Measurements from ENCODE around the gene RSPH10B. TPM values are rescaled to one million over a fixed set of nuclear protein-coding genes. Genes with fewer than 3 reads are reported as not detected.
"Not testable (repeated sequence)": the region's sequence is repeated elsewhere in the genome, so short reads cannot be mapped to it uniquely, and the experiment has no call there.

Gene RSPH10B
- total and polyA plus RNA-seq, 2 experiments from 2014 or later = 1.3 TPM; not detected in 1

DNA sequence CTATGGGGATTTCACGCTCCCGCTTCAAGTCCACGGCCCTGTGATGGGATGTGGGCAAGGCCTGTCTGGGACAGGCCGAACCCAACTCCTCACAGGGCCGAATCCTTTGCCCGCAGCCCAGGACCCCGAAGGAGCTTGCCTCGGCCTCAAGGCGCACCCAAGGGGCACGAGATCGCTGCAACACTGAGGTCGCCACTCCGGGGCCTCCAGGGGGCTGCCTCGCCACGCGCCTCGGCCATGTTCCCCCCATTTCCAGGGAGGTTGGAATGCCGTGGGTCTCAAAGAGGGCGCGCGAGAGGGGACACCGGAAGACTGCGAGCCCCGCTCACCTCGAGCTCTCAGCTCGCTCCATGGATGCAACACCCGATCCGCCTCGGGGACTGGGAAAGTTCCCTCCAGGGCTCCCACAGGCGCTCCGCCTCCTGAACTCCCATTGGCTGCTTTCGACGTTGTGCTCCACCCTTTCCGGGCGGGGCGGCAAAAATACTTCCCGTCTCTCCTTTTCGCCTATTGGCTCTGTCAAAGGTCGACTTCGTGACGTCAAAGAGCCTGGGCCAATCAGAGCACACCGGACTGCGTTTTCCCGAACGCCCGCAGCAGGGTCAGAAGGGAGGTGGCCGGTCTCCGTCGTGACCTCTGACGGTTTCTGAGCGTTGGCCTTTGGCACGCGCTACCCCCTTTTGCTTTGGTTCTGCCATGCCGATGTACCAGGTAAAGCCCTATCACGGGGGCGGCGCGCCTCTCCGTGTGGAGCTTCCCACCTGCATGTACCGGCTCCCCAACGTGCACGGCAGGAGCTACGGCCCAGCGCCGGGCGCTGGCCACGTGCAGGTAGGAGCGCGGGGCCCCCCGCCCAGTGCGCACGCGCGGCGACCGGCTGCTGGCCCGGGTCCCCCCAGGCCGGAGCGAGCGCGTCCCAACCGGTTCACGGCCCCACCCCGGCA is 38.5 kb upstream of the RSPH10B start, which contains the start of the genes AIMP2 and PMS2:
Gene AIMP2 (plus strand): TSS at position 605 of the 944 bp plus-strand sequence. CDS start 92 bp downstream, at position 697.
Gene PMS2 (minus strand): TSS at position 382 of the 944 bp plus-strand sequence. CDS start 30 bp downstream, at position 352.
- peak; percentile 99 for DNase-seq (ENCODE audit: low read depth in 1 of 2, low spot score in 1 of 2)
- H3K27me3 ChIP-seq = no peaks in the 10 kb centered on the region
- H3K27ac ChIP-seq = peak within 1 kb of the TSS; percentile 95
- H3K36me3 ChIP-seq = no peaks in the 10 kb centered on the region
- no peaks in the 10 kb centered on the region for H3K9me3 ChIP-seq (ENCODE audit: low read depth)
- H3K4me1 ChIP-seq (ENCODE audit: low read depth) = peaks cover 9% of the 10 kb centered on the region
- H3K4me3 ChIP-seq = peak within 1 kb of the TSS; percentile 63
- TF ChIP-seq, protein P1, sequence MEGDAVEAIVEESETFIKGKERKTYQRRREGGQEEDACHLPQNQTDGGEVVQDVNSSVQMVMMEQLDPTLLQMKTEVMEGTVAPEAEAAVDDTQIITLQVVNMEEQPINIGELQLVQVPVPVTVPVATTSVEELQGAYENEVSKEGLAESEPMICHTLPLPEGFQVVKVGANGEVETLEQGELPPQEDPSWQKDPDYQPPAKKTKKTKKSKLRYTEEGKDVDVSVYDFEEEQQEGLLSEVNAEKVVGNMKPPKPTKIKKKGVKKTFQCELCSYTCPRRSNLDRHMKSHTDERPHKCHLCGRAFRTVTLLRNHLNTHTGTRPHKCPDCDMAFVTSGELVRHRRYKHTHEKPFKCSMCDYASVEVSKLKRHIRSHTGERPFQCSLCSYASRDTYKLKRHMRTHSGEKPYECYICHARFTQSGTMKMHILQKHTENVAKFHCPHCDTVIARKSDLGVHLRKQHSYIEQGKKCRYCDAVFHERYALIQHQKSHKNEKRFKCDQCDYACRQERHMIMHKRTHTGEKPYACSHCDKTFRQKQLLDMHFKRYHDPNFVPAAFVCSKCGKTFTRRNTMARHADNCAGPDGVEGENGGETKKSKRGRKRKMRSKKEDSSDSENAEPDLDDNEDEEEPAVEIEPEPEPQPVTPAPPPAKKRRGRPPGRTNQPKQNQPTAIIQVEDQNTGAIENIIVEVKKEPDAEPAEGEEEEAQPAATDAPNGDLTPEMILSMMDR (IDR thresholded peaks at IDR 0.05; ENCODE audit: low read depth, low read length) = no peak

DNA sequence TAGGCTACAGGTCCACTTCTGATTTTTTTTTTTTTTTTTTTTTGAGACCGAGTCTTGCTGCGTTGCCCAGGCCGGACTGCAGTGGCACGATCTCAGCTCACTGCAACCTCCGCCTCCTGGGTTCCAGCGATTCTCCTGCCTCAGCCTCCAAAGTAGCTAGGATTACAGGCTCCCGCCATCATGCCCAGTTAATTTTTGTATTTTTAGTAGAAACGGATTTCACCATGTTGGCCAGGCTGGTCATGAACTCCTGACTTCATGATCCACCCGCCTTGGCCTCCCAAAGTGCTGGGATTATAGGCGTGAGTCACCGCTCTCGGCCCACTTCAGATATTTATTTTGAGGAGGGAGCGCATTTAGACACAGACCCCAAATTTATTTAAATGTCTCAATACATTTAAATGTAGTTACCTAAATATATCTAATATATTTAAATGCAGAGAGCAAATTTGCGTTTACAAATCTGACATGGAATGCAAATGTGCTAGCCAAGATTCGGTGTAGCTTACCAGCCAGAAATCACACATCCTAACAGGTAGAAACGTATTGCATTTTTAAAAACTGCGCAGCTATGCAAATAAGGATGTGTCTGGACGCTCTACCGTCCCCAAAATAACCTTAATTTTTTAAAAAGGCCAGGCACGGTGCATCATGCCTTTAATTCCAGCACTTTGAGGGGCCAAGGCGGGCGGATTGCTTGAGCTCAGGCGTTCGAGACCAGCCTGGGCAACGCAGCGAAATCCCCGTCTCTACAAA is 37.5 kb upstream of the RSPH10B start:
- not testable (repeated sequence) for H3K4me1 ChIP-seq (ENCODE audit: low read depth); H3K36me3 ChIP-seq; DNase-seq (ENCODE audit: low read depth in 1 of 2, low spot score in 1 of 2); H3K27me3 ChIP-seq; H3K9me3 ChIP-seq (ENCODE audit: low read depth)
- Histone ChIP-seq H3K4me3 (peak overlapping the region; percentile 63), H3K27ac (peak overlapping the region; percentile 92)

DNA sequence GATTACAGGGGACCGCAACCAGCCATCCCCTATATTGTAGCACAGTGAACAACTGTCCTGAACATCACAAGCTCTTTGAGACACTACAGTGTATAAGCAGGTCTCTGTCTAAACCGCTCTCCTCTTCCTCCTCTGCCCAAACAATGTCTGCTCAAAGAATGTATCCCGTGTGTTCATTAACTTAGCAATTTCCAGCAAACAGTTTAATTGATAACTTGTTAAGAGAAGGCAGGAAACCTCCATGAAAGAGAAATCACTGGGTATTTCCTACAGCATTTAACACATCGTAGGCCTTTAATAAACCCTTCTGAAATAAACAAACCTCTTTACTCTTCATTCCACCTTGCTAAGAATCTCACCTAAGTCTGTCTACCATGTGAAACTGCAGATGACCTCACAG is 36.9 kb upstream of the RSPH10B start:
- Histone ChIP-seq H3K27me3 (no peaks in the 10 kb centered on the region), H3K9me3 (ENCODE audit: low read depth) (no peaks in the 10 kb centered on the region), H3K36me3 (peaks cover 13% of the 10 kb centered on the region), H3K4me3 (no peak overlapping the region), H3K4me1 (ENCODE audit: low read depth) (peaks cover 9% of the 10 kb centered on the region), H3K27ac (no peak overlapping the region)
- no peak for DNase-seq (ENCODE audit: low read depth in 1 of 2, low spot score in 1 of 2)
- TF ChIP-seq, protein P1 (IDR thresholded peaks at IDR 0.05; ENCODE audit: low read depth, low read length) = no peak

DNA sequence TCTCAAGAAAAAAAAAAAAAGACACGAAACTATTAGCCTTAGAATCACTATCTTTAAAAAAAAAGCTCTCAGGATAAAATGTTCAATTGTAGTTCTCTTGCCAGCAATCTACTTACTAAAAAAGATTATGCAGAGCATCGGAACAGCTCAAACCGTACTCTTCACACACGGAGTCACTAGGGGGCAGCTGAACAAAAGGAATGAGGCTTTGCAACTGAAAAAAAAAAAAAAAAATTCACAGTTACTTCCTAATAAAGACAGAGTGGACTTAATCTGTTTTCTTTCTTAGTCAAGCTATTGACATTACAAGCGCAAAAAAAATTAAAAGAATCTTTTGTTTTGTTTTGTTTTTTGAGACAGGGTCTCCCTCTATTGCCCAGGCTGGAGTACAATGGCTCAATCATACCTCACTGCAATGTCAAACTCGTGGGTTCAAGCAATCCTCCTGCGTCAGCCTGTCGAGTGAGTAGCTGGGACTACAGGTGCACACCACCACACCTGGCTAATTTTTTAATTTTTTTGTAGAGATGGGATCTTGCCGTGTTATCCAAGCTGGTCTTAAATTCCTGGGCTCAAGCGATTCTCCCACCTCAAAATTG is 26.8 kb upstream of the RSPH10B start:
- Histone ChIP-seq H3K9me3 (ENCODE audit: low read depth) (no peaks in the 10 kb centered on the region), H3K36me3 (peaks cover 39% of the 10 kb centered on the region), H3K4me1 (ENCODE audit: low read depth) (no peaks in the 10 kb centered on the region), H3K4me3 (no peak overlapping the region), H3K27ac (no peak overlapping the region), H3K27me3 (no peaks in the 10 kb centered on the region)
- DNase-seq (ENCODE audit: low read depth in 1 of 2, low spot score in 1 of 2) = peak; percentile 48 to 79
- TF ChIP-seq, protein P1 (IDR thresholded peaks at IDR 0.05; ENCODE audit: low read depth, low read length) = peak; percentile 64

DNA sequence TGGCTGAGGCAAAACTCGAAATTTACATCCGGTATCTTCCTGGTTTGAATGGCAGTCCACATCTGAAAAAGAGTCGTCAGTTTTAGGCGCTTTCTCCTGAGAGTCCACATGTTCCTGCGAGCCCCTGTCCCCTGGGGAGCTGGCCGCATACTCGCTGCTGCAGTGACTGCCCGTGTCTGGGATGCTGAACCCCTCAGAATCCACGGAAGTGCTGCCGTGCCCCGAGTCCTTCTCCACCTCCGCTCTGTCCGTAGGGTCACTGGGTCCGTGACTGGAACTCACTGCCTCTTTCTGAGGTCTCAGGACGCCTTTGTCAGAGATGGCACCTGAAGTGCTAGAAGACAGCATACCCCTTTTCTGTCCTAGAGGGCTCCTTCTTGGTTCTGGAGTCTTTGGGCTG is 16.6 kb upstream of the RSPH10B start:
- not testable (repeated sequence) for H3K27me3 ChIP-seq; H3K4me3 ChIP-seq; H3K4me1 ChIP-seq (ENCODE audit: low read depth); H3K9me3 ChIP-seq (ENCODE audit: low read depth); DNase-seq (ENCODE audit: low read depth in 1 of 2, low spot score in 1 of 2); H3K27ac ChIP-seq
- peaks cover 29% of the 10 kb centered on the region for H3K36me3 ChIP-seq

DNA sequence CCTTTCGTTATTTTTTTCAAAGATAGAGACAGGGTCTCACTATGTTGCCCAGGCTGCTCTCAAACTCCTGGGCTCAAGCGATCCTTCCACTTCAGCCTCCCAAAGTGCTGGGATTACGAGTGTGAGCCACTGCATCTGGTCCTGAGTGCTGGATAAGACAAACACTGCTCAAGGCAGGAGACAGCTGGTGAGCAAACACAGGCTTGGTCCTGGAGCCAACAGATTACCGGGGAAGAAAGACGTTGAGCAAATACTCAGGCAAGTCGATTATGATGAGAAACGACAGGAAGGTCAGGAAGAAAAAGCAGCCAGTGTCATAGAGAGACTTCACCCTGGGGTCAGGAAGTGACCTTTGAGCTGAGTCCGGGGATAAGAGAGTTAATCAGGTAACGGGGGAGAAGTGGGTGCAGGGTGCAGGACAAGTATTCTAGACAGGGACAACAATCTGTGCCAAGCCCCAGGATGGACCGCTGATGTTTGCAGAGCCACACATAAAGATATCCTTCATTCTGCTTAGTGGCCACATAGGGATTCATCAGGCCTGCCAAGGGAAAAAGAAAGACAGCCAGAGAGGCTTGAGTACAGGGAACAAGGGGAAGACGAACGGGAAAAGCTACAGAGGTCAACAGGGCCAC is 9.3 kb upstream of the RSPH10B start:
- DNase-seq (ENCODE audit: low read depth in 1 of 2, low spot score in 1 of 2); H3K27ac ChIP-seq; H3K4me3 ChIP-seq; H3K36me3 ChIP-seq; H3K4me1 ChIP-seq (ENCODE audit: low read depth); H3K27me3 ChIP-seq; H3K9me3 ChIP-seq (ENCODE audit: low read depth): not testable (repeated sequence)

DNA sequence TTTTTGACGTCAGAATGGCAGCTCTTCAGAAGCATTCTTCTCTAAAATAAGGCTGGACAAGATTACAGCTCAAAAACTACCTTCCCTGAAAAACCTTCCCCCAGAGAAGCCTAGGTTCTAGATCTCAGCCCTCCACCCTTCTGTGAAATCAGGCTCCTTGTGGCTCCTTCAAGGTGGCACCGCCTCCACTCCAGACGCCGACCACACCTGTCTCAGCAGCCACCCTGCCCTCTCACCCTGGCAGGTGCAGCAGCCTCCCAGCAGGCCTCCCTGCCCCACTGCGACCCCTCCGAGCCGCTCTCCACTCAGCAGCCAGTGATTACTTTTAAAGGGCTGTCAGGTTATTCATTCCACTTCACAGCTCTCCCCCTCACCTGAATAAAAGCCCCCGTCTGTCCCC is 3.1 kb upstream of the RSPH10B start:
- not testable (repeated sequence) for DNase-seq (ENCODE audit: low read depth in 1 of 2, low spot score in 1 of 2); H3K27me3 ChIP-seq; H3K4me3 ChIP-seq; H3K27ac ChIP-seq; H3K9me3 ChIP-seq (ENCODE audit: low read depth); H3K36me3 ChIP-seq; H3K4me1 ChIP-seq (ENCODE audit: low read depth)

DNA sequence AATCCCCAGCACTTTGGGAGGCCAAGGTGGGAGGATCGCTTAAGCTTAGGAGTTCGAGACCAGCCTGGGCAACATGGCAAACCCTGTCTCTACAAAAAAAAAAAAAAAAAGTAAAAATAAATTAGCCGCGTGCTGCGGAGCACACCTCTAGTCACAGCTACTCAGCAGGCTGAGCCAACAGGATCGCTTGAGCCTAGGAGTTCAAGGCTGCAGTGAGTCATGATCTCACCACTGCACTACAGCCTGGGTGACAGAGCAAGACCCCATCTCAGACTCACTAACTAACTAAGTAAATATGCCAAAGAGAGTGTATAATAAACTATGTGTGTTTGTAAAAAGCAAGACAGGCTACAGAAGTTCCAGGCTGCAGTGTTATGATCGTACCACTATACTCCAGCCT is 6.7 kb downstream of the RSPH10B start:
- not testable (repeated sequence) for H3K36me3 ChIP-seq; H3K27me3 ChIP-seq; H3K9me3 ChIP-seq (ENCODE audit: low read depth); H3K27ac ChIP-seq; H3K4me1 ChIP-seq (ENCODE audit: low read depth); H3K4me3 ChIP-seq; DNase-seq (ENCODE audit: low read depth in 1 of 2, low spot score in 1 of 2)

DNA sequence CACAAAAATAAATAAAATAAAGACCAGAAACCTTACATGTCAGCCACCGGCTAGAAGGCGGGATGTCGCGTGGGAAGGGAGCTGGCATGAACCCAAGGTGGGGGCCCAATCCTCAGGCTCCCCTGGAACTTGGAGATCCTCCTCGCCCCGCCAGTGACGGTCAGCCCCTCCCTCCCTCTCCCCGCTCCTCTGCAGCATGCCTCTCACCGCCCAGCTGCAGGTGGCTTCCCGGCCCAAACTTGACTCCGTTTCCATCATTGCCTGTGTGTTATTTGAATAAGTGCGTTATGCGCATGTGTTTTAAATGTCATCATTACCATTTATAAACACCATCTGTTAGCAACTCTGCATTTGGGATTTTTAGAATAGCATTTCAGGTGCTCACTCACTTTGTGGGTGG is 7.3 kb downstream of the RSPH10B start:
- DNase-seq (ENCODE audit: low read depth in 1 of 2, low spot score in 1 of 2); H3K4me1 ChIP-seq (ENCODE audit: low read depth); H3K27me3 ChIP-seq; H3K36me3 ChIP-seq; H3K9me3 ChIP-seq (ENCODE audit: low read depth); H3K27ac ChIP-seq; H3K4me3 ChIP-seq: not testable (repeated sequence)

DNA sequence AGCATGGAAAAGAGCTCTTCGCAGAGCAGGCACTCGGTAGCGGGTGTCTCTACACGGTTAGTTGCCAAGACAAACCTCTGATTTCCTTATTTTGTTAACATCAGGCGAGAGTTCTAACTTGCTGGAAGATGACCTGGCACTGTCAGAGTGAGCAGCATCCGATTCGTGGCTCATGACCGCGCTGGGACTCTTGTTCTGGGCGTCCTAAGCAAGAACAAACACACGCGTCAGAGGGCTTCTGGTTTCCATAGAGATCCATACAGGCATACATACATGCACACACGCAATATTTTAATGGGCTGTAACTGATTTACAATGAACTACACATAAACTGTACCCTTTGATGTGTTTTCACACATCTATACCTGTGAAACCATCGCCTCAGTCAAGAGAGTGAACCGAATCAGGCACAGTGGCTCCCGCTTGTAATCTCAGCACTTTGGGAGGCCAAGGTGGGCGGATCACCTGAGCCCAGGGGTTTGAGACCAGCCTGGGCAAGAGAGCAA is 35.5 kb downstream of the RSPH10B start:
- not testable (repeated sequence) for H3K4me3 ChIP-seq; H3K36me3 ChIP-seq; H3K4me1 ChIP-seq (ENCODE audit: low read depth); H3K27ac ChIP-seq; H3K9me3 ChIP-seq (ENCODE audit: low read depth); H3K27me3 ChIP-seq; DNase-seq (ENCODE audit: low read depth in 1 of 2, low spot score in 1 of 2)
